Raji (cell line): Measurements from ENCODE around the gene ATP6V0C.

Source experiments
- POLR2A ChIP-seq: IDR thresholded peaks from 2 replicates; pipeline ENCODE4 v1.6.1; 2011; ENCODE audit warnings: low read depth, low read length, control low read depth; ENCODE audit not compliant: insufficient read depth

ATP6V0C gene

DNA sequence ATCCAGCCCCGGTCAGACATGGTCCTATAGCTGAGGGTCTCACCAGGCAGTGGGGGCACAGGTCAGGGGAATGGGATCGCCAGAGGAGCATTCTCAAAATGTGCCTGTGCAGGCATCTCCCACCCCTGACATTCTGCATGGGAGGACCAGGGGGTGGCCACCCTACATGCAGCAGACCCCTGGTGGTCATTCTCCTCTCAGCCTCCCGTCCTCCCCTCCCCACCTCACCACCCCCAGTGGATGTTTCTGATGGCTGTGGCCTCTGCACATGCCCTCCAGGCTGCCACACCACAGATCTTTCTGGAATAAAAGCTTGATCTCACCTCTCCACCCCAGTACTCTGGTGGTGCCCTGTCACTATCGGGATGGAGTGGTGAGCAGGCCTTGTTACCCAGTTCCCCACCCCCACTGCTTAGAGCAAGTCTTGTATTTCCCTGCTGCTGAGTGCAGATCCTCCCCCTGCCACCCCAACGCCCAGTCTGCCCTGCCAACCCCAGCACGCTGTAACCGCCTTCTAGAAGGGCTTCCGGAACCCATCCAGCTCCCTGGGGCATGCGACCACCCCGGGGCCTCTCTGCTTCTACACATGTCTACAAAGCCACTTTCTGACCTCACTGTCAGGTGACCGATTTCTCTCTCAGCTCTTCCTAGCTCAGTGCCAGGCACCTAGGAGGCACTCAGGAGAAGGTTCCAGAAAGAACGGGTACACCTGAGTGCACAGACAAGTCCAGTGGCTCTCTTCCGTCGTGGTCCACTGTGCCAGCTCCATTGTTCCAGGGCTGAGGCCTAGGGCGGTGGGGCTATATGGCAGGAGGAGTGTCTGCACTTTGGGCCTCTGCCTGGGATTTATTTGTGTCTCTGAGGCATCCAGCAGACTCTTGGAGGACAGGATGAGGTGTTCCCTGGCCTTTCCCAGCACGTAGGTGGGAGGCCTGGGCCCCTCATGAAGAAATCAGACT, 29.5 kb upstream of the ATP6V0C start:
- TF ChIP-seq POLR2A: no peak

DNA sequence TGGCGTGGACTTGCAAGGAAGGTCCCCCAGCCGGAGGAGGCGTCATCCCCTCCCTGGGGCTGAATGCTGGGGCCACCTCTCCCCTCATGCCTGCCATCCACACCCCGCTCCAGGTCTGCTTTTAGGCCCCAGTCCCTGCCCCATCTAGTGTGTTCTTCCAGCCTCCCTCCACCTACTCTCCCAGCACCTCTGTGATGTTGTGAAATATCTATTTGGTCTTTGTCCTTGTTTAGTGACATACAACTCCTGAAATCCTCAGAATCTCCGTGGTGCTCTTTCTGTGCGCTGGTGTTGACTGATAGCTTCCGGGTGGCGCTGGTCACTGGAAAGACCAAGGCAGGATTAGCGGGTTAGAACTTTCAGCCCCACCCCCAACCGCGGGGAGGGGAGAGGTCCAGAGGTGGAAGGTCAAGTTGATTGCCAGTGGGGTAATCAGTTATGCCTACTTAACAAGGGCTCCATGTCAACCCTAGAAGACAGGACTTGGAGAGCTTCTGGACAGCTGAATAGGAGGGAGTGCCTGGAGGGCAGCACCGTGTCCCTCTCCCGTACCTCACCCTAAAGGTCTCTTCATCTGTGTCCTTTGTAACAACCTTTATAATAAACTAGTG, 28.7 kb upstream of the ATP6V0C start:
- no peak for TF ChIP-seq POLR2A

DNA sequence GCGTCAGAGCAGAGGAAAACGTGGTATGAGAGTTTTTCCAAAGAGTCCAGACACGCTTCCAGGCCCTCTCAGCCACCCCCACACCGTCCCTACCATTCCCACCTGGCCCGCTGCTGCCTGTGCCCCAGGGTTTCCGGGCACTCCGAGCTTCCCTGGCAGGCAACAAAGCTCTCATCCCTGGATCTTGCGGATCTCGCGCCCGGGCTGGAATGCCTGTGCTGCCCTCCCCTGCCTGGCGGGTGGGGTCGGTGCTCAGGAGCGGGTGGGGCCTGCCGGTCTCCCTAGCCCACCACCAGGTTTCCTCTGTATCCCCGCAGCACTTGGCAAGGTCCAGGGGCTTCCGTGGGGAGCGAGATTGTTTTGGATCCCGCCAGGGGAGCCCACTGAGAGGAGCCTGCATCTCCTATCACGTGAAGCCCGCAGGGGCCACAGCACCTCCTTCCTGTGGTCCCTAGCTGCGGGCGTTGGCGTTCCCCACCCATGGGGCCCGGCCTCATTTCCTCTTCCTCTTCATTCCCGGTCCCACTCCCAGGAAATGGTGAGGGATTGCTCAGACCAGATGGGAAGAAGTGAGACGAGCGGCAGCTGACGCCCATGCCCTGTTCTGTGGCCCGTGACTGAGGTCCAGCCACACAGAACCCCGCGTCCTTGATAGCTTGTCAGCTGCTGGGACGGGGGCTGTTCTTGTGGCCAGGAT, 27.8 kb upstream of the ATP6V0C start:
- no peak for TF ChIP-seq POLR2A

DNA sequence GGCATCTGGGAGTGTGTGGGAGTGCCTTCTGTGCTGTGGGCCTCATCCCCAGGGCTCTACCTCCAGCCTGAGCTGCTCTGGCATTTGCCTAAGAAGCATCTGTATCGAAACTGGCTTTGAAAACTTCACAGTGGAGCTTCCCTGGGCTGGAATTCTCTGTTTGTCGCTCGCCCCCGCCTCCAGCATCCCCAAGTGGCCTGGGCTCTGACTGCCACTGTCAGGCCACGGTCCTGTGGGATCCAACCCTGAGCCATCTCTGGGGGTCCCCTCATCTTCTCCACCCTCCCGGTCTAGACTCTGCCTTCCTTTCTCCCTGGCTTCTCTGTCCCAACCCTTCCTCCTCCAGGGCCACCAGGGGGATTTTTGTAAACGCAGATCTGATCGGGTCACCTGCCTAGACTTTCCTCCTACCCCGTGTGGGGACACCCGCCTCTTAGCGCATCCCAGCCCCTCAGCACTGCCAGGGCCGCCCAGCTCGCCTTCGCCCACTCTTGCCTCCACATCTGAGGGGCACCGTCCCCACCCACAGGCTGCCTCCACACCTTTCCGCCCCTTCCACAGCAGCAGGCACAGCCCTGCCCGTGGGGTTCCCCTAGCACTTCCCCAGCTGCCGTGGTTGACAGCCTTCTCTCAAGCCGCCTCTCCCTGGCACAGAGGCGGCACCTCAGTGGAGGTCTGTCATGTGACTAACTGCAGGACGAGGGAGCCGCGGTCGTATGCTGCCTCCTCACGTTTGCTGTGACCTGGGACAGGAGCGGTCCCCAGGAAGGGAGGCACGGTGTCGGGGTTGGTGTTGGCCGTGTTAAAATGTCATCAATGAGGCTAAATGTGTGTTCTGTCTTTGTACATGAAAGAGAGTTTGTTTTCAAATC, 26.9 kb upstream of the ATP6V0C start:
- no peak for TF ChIP-seq POLR2A

DNA sequence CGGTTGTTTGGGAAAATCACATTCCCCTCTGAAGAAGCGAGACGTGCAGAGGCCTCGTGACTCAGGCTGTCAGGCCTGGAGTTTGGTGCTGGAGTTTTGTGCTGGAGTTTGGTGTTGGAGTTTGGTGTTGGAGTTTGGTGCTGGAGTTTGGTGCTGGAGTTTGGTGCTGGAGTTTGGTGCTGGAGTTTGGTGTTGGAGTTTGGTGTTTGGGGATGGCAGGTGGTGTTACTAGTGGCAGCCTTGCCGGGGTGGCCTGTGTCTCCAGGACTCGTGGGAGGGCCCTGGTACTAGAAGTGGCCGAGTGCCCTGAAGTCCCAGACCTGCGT, 26.3 kb upstream of the ATP6V0C start:
- TF ChIP-seq POLR2A: no peak

DNA sequence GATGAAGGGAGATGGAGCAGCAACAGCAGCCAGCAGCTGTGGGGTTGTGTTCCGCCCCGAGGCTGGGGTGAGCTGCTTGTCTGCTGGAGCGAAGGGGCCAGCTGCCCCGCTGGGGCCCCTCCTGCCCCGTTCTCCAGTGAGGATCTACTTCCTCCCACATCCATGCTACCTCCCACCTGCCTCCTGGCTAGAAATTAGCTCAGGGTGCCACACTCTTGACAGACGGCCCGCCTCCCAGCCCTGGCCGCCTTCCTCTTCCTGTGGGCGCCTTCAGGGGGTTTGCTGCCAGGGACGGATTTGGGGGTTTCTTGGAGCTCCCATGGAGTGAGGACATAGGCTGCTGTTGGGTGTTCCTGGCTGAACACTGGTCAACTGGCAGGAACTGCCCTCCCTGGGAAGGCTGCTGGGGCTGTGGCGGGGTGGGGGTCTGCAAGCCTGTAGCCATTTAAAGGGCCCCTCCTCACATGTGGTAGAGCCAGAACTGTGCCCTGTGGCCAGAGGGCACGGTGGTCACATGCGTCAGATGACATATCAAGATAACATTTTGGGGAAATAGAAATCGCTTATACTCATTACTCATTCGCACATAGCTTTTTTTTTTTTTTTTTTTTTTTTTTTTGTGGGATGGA, 25.7 kb upstream of the ATP6V0C start:
- no peak for TF ChIP-seq POLR2A

DNA sequence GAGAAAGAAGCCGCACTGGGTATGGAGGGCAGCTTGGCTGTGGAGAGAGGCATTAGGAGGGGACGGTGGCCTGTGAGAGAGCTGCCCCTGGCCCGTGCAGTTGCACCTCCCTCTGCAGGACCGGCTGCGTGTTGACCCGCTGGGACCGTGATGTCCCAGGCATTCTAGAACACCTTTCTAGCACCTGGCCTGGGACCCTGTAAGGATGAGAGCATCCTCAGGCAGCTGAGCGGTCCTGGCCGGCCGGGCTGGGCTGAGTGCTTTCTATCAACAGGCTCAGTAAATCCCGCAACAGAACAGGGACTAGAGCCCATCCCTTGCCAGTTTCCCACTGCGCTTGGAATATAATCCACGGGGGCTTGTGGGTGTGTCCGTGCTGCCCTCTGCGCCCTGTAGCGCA, 24.2 kb upstream of the ATP6V0C start:
- TF ChIP-seq POLR2A: no peak

DNA sequence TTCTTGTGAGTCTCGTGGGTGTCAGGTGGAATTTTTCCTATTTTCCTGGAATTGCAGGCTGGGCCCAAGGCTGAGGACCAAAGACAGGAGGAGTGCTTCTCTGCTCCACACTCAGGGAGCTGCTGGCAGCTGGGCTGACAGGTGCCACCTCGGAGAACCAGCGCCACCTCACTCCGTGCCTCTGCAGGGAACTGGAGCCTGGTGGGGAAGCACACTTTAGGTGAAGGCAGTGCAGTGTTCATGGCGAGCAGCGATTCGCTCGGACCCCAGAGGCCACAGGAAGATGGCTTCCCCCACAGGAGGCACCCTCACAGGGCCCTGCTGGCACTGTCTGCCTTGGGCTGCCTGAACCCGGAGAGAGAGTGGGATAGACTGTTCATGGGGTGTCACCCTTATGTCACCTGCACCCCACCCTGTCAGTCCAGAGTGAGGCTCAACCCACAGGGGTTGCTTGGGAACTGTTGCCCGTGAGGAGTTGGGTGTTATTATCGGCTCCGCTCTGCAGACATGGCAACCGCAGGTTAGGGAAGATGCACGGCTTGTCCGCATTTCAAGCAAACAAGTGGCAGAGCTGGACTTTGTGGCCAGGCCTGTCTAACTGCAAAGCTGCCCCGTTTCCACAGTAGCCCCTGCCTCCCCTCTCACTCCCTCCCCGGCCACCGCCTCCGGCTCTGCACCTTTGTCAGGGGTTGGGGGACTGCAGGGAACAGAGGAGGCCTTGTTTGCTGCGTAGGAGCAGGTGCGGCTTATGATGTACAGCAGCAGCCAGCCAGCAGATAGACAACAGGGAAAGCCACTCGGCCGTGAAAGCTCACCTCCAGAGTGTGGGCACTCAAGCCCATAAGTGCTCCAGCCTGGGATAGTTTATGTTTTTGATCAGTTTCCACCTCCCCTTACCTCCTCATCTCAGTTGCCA, 23.3 kb upstream of the ATP6V0C start:
- TF ChIP-seq POLR2A: no peak

DNA sequence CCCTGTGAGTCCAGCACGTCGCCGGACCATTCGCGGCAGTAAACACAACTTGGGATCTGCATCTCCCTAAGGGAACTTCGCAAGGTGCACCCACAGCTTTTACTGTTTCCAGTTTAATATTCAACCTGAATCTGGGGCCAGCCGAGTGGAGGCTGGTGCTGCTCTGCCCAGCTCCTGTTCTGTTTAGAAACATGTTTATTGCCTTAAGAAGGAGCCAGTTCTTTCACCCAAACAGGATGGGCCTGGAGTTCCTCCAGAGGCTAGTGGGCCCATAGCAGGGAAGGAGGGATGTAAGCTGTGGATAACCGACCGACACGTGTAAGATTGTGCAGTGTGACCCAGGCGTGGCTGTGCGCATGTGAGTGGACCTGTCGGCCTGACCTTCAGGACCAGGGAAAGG, 21.5 kb upstream of the ATP6V0C start:
- TF ChIP-seq POLR2A: no peak

DNA sequence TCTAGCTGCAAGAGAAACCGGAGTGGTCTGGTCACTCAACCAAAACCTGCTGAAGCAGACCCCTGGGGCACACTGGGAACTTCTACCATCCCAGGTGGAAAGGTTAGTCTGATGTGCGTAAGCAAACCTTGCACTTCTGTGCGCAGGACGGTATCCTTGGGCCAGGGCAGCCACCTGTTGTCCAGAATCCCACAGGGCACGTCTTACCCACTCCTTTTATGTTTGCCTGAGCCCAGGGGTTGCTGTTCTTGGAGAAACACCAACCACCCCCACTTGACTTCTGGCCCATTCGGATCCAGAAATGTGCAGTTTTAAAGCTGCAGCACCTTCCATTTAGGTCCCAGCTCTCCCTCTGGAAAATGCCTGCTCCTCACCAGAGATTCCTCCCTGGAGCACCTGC, 20.1 kb upstream of the ATP6V0C start:
- TF ChIP-seq POLR2A: no peak

DNA sequence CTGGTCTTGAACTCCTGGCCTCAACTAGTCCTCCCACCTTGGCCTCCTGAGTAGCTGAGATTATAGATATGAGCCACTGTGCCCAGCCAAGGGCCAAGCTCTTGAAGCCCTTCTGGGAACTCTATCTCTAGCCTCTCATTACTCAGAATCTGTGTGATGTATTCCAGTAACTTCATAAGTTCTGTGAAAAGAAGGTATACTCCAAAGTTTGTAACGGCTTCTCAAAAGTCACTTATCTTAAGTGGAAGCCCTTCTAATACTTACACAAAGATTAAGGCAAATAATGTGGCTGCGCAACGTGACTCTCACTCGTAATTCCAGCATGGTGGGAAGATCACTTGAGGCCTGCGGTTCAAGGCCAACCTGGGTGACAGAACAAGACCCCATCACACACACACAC, 19.1 kb upstream of the ATP6V0C start:
- no peak for TF ChIP-seq POLR2A

DNA sequence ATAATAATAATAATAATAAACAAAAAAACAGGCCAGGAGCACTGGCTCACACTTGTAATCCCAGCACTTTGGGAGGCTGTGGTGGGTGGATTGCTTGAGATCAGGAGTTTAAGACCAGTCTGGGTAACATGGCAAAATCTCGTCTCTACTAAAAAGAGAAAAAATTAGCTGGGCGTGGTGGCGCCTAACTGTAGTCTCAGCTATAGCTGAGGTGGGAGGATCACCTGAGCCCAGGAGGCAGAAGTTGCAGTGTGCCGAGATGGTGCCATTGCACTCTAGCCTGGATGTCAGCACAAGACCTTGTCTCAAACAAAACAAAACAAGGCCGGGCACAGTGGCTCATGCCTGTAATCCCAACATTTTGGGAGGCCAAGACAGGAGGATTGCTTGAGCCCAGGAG, 18.7 kb upstream of the ATP6V0C start:
- no peak for TF ChIP-seq POLR2A

DNA sequence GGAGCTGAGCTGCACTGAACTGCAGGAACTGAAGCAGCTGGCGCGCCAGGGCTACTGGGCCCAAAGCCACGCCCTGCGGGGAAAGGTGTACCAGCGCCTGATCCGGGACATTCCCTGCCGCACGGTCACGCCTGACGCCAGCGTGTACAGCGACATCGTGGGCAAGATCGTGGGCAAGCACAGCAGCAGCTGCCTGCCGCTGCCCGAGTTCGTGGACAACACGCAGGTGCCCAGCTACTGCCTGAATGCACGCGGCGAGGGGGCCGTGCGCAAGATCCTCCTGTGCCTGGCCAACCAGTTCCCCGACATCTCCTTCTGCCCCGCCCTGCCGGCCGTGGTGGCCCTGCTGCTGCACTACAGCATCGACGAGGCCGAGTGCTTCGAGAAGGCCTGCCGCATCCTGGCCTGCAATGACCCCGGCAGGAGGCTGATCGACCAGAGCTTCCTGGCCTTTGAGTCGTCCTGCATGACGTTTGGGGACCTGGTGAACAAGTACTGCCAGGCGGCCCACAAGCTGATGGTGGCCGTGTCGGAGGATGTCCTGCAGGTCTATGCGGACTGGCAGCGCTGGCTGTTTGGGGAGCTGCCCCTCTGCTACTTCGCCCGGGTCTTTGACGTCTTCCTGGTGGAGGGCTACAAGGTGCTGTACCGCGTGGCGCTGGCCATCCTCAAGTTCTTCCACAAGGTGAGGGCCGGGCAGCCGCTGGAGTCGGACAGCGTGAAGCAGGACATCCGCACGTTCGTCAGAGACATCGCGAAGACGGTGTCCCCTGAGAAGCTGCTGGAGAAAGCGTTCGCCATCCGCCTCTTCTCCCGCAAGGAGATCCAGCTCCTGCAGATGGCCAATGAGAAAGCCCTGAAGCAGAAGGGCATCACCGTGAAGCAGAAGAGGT, 17.3 kb upstream of the ATP6V0C start:
- TF ChIP-seq POLR2A: no peak
